ENCODE results near the gene TMEM109. TPM values are rescaled to one million over a fixed set of nuclear protein-coding genes. Genes with fewer than 3 reads are reported as not detected.

Gene TMEM109
- total and polyA plus RNA-seq, 2 of the 13 experiments (the other 11 are each of a cell fraction or from before 2014, with no cell fraction given), result 7.7 to 18.0 TPM

DNA sequence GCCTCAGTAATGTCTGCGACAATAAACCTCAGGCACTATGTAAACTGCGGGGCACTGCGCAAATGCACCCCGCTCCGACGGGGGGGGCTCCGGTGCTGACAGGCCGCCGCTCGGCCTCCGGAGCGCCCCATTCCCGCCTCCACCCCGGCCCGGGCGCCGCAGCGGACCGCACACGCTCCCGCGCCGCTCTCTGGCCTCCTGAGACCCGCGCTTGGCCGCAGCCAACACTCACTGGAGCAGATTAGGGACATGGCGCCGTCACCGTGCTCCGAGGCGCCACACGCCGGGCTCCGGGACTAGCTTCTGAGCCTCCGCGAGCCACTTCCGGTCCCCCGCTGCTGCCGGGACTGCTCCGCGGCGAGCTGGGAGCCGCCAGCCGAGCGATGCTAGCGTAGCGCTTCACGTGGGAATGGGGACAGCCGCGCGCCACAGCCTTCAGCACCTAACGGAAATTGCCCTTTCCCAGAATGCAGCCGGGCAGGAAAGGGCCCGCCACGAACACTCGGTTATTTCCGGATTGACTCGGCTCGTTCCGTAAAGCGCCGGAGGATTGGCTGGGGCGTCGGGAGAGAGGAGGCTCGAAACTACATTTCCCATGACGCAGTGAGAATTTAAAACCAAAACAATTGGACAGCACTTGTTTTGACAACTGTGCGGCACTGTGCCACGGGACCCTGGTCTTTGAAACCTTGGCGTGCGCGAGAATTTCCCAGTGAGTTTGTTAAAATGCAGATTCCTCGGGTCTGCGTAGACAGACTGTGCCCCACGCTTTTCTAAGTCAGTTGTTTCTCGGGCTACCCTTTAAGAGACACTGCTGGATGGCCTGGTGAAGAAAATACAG, 7.6 kb upstream of the TMEM109 start, which contains the start of gene PRPF19 (continued):
- TF ChIP-seq, protein P1, sequence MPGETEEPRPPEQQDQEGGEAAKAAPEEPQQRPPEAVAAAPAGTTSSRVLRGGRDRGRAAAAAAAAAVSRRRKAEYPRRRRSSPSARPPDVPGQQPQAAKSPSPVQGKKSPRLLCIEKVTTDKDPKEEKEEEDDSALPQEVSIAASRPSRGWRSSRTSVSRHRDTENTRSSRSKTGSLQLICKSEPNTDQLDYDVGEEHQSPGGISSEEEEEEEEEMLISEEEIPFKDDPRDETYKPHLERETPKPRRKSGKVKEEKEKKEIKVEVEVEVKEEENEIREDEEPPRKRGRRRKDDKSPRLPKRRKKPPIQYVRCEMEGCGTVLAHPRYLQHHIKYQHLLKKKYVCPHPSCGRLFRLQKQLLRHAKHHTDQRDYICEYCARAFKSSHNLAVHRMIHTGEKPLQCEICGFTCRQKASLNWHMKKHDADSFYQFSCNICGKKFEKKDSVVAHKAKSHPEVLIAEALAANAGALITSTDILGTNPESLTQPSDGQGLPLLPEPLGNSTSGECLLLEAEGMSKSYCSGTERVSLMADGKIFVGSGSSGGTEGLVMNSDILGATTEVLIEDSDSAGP (CRISPR knock-in tag; IDR thresholded peaks at IDR 0.05; ENCODE audit: borderline replicate concordance), result peak; percentile 92
- TF ChIP-seq GTF3A (CRISPR knock-in tag; conservative IDR thresholded peaks at IDR 0.05) (no peak), PHF21A (CRISPR knock-in tag; IDR thresholded peaks at IDR 0.05) (peak; percentile 75), SRSF1 (optimal IDR thresholded peaks at IDR 0.05; ENCODE audit: low read depth, low read length) (no peak), E2F2 (CRISPR knock-in tag; IDR thresholded peaks at IDR 0.05; ENCODE audit: borderline replicate concordance) (peak; percentile 58; the same call in 1 of the 2 replicates), SP1 (IDR thresholded peaks at IDR 0.05) (no peak), SP1 (CRISPR knock-in tag; IDR thresholded peaks at IDR 0.05) (peak; percentile 60; the same call in 1 of the 2 replicates), IKZF4 (CRISPR knock-in tag; IDR thresholded peaks at IDR 0.05; ENCODE audit: borderline replicate concordance, low read depth, not compliant biosample characterization) (peak; percentile 69), ATF4 (CRISPR knock-in tag; IDR thresholded peaks at IDR 0.05) (peak in 1 of 2 experiments; percentile 63; a peak in 2 of 4 replicates), SMAD1 (CRISPR knock-in tag; IDR thresholded peaks at IDR 0.05; ENCODE audit: borderline replicate concordance, low read depth) (0 out of 2 replicates have a peak, but pooled peaks have one; percentile 33), ERF (CRISPR knock-in tag; IDR thresholded peaks at IDR 0.05) (peak; percentile 61), SAP130 (CRISPR knock-in tag; IDR thresholded peaks at IDR 0.05; ENCODE audit: low read depth) (peak; percentile 88), TMF1 (CRISPR knock-in tag; IDR thresholded peaks at IDR 0.05; ENCODE audit: low read depth) (peak; percentile 72; the same call in 1 of the 2 replicates), TEAD3 (CRISPR knock-in tag; optimal IDR thresholded peaks at IDR 0.05; ENCODE audit: borderline replicate concordance) (peak; percentile 74), ZNF362 (CRISPR knock-in tag; IDR thresholded peaks at IDR 0.05; ENCODE audit: borderline replicate concordance) (0 out of 2 replicates have a peak, but pooled peaks have one; percentile 29), MTF1 (CRISPR knock-in tag; IDR thresholded peaks at IDR 0.05) (no peak), ZNF446 (CRISPR knock-in tag; IDR thresholded peaks at IDR 0.05) (peak; percentile 13; the same call in 1 of the 2 replicates), SP2 (CRISPR knock-in tag; IDR thresholded peaks at IDR 0.05) (no peak), ELF4 (CRISPR knock-in tag; IDR thresholded peaks at IDR 0.05; ENCODE audit: borderline replicate concordance) (peak; percentile 62; the same call in 1 of the 2 replicates), RBM39 (IDR thresholded peaks at IDR 0.05; ENCODE audit: low read depth, low read length, poor library complexity, severe bottlenecking) (no peak), PHF20 (CRISPR knock-in tag; IDR thresholded peaks at IDR 0.05) (peak; percentile 89)
- TF ChIP-seq, protein P2, sequence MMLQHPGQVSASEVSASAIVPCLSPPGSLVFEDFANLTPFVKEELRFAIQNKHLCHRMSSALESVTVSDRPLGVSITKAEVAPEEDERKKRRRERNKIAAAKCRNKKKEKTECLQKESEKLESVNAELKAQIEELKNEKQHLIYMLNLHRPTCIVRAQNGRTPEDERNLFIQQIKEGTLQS (CRISPR knock-in tag; IDR thresholded peaks at IDR 0.05), result 0 out of 2 replicates have a peak, but pooled peaks have one; percentile 15
- TF ChIP-seq, protein P3, sequence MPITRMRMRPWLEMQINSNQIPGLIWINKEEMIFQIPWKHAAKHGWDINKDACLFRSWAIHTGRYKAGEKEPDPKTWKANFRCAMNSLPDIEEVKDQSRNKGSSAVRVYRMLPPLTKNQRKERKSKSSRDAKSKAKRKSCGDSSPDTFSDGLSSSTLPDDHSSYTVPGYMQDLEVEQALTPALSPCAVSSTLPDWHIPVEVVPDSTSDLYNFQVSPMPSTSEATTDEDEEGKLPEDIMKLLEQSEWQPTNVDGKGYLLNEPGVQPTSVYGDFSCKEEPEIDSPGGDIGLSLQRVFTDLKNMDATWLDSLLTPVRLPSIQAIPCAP (CRISPR knock-in tag; IDR thresholded peaks at IDR 0.05; ENCODE audit: low read depth), result 0 out of 2 replicates have a peak, but pooled peaks have one; percentile 51
